Stomach smooth muscle (tissue), 2 donors: ENCODE results near the gene NFX1.
A peak's percentile ranks its signal among the peaks of the same experiment; 100 is the strongest.
"Not testable (repeated sequence)": the region's sequence is repeated elsewhere in the genome, so short reads cannot be mapped to it uniquely, and the experiment has no call there.

Experiments
- H3K27ac ChIP-seq: one replicate; pipeline ENCODE4 v1.7.0; 2013; ENCODE audit warnings: mild to moderate bottlenecking, low read length, inconsistent platforms
- H3K27me3 ChIP-seq, 2 donors: one replicate each; pipeline ENCODE4 v1.7.0; 2013; ENCODE audit warnings: low read length in 2 of 2; ENCODE audit not compliant: insufficient read depth in 2 of 2, control insufficient read depth in 1 of 2
- H3K36me3 ChIP-seq, 2 donors: one replicate each; pipeline ENCODE4 v1.7.0; 2013; ENCODE audit warnings: low read length in 2 of 2; ENCODE audit not compliant: control insufficient read depth in 2 of 2, insufficient read depth in 2 of 2
- H3K4me1 ChIP-seq: one replicate; pipeline ENCODE4 v1.7.0; 2013; ENCODE audit warnings: low read length; ENCODE audit not compliant: control insufficient read depth, insufficient read depth
- H3K4me3 ChIP-seq, 2 donors: one replicate each; pipeline ENCODE4 v1.7.0; 2013; ENCODE audit warnings: low read length in 2 of 2
- H3K9ac ChIP-seq, 2 donors: one replicate each; pipeline ENCODE4 v1.7.0; 2013; ENCODE audit warnings: low read length in 2 of 2, mild to moderate bottlenecking in 1 of 2
- H3K9me3 ChIP-seq, 2 donors: one replicate each; pipeline ENCODE4 v1.7.0; 2013; ENCODE audit warnings: low read length in 2 of 2; ENCODE audit not compliant: control insufficient read depth in 2 of 2
- donor health status: healthy.
- donor health status: Pancreatic carcinoma.

The NFX1 gene

GRCh38 chr9:33351547-33351946 lies 61.2 kb downstream of the NFX1 start:
- Histone ChIP-seq H3K4me1 (peaks cover 30% of the 10 kb centered on the region), H3K27me3 (no peaks in the 10 kb centered on the region), H3K36me3 (peaks cover 4 to 12% of the 10 kb centered on the region in 2 donors), H3K9ac (no peak overlapping the region), H3K4me3 (no peak overlapping the region), H3K27ac (peak overlapping the region; percentile 46), H3K9me3 (no peaks in the 10 kb centered on the region)

GRCh38 chr9:33354651-33355211 lies 64.4 kb downstream of the NFX1 start:
- Histone ChIP-seq H3K4me1 (peaks cover 29% of the 10 kb centered on the region), H3K27ac (peak overlapping the region; percentile 60), H3K9me3 (no peaks in the 10 kb centered on the region), H3K4me3 (no peak overlapping the region), H3K36me3 (no peaks in the 10 kb centered on the region), H3K9ac (no peak overlapping the region), H3K27me3 (no peaks in the 10 kb centered on the region)

- peaks cover 18% of the 10 kb centered on the region for H3K4me1 ChIP-seq
- H3K9me3 ChIP-seq, result no peaks in the 10 kb centered on the region
- H3K36me3 ChIP-seq, result peaks cover 0 to 4% of the 10 kb centered on the region in 2 donors
- H3K27me3 ChIP-seq, result no peaks in the 10 kb centered on the region
- no peak overlapping the region for H3K4me3 ChIP-seq
- no peak overlapping the region for H3K27ac ChIP-seq
- H3K9ac ChIP-seq, result no peak overlapping the region
Observed at GRCh38 chr9:33355933-33356332, 65.6 kb downstream of the NFX1 start.

GRCh38 chr9:33358641-33359040 lies 68.3 kb downstream of the NFX1 start:
- H3K9ac ChIP-seq, H3K27me3 ChIP-seq, H3K9me3 ChIP-seq, H3K4me1 ChIP-seq, H3K27ac ChIP-seq, H3K4me3 ChIP-seq, H3K36me3 ChIP-seq: not testable (repeated sequence)

GRCh38 chr9:33364127-33364526 lies 73.8 kb downstream of the NFX1 start:
- Histone ChIP-seq H3K27me3 (no peaks in the 10 kb centered on the region), H3K4me1 (no peaks in the 10 kb centered on the region), H3K9ac (no peak overlapping the region), H3K27ac (no peak overlapping the region), H3K9me3 (no peaks in the 10 kb centered on the region), H3K36me3 (peaks cover 27 to 29% of the 10 kb centered on the region in 2 donors), H3K4me3 (no peak overlapping the region)

- H3K27ac ChIP-seq, H3K4me1 ChIP-seq, H3K27me3 ChIP-seq, H3K4me3 ChIP-seq, H3K9me3 ChIP-seq, H3K9ac ChIP-seq: not testable (repeated sequence)
- peaks cover 27 to 30% of the 10 kb centered on the region in 2 donors for H3K36me3 ChIP-seq
Observed at GRCh38 chr9:33364814-33365213, 74.5 kb downstream of the NFX1 start.

GRCh38 chr9:33366979-33367480 lies 76.7 kb downstream of the NFX1 start:
- Histone ChIP-seq H3K4me3 (no peak overlapping the region), H3K36me3 (peaks cover 37 to 46% of the 10 kb centered on the region in 2 donors), H3K9me3 (no peaks in the 10 kb centered on the region), H3K27ac (no peak overlapping the region), H3K27me3 (no peaks in the 10 kb centered on the region), H3K4me1 (no peaks in the 10 kb centered on the region), H3K9ac (no peak overlapping the region)

GRCh38 chr9:33372900-33373299 lies 82.6 kb downstream of the NFX1 start:
- Histone ChIP-seq H3K27ac (no peak overlapping the region), H3K27me3 (no peaks in the 10 kb centered on the region), H3K9me3 (no peaks in the 10 kb centered on the region), H3K4me3 (no peak overlapping the region), H3K36me3 (peaks cover 16 to 27% of the 10 kb centered on the region in 2 donors), H3K4me1 (peaks cover 18% of the 10 kb centered on the region), H3K9ac (no peak overlapping the region)

GRCh38 chr9:33374190-33374589 lies 83.9 kb downstream of the NFX1 start:
- Histone ChIP-seq H3K4me3 (no peak overlapping the region), H3K9me3 (no peaks in the 10 kb centered on the region), H3K27me3 (no peaks in the 10 kb centered on the region), H3K9ac (no peak overlapping the region), H3K36me3 (peaks cover 16 to 20% of the 10 kb centered on the region in 2 donors), H3K27ac (no peak overlapping the region), H3K4me1 (peaks cover 18% of the 10 kb centered on the region)

- Histone ChIP-seq H3K27ac (no peak overlapping the region), H3K27me3 (no peaks in the 10 kb centered on the region), H3K4me1 (peaks cover 18% of the 10 kb centered on the region), H3K36me3 (peaks cover 16 to 20% of the 10 kb centered on the region in 2 donors), H3K4me3 (peak overlapping the region in 1 of 2 donors; percentile 57), H3K9me3 (no peaks in the 10 kb centered on the region), H3K9ac (peak overlapping the region in 1 of 2 donors; percentile 58)
Observed at GRCh38 chr9:33374634-33375237, 84.4 kb downstream of the NFX1 start.

- Histone ChIP-seq H3K9me3 (no peaks in the 10 kb centered on the region), H3K9ac (peak overlapping the region in 1 of 2 donors; percentile 58), H3K27ac (peak overlapping the region; percentile 37), H3K27me3 (no peaks in the 10 kb centered on the region), H3K4me3 (peak overlapping the region in 1 of 2 donors; percentile 57), H3K36me3 (peaks cover 10 to 14% of the 10 kb centered on the region in 2 donors), H3K4me1 (peaks cover 18% of the 10 kb centered on the region)
Observed at GRCh38 chr9:33375238-33375840, 85.0 kb downstream of the NFX1 start.
